Measurements from ENCODE around the gene CLEC12A.
"Not testable (repeated sequence)": the region's sequence is repeated elsewhere in the genome, so short reads cannot be mapped to it uniquely, and the experiment has no call there.

Gene CLEC12A

GRCh38 chr12:9971181-9971580 lies at the start of gene CLEC12A:
Gene CLEC12A (plus strand): TSS chr12:9971409. CDS start chr12:9971597, 188 bp downstream.
- DNase-seq, result peak; percentile 51

- no peak for DNase-seq
Observed at GRCh38 chr12:9922429-9922828, 48.8 kb upstream of the CLEC12A start.

- DNase-seq, result no peak
Observed at GRCh38 chr12:9925705-9926393, 45.4 kb upstream of the CLEC12A start.

- DNase-seq, result no peak
Observed at GRCh38 chr12:9926876-9927275, 44.3 kb upstream of the CLEC12A start.

- DNase-seq, result peak; percentile 31
Observed at GRCh38 chr12:9928607-9929006, 42.6 kb upstream of the CLEC12A start.

GRCh38 chr12:9931245-9931644 lies 40.0 kb upstream of the CLEC12A start:
- DNase-seq, result no peak

GRCh38 chr12:9932270-9932669 lies 38.9 kb upstream of the CLEC12A start, which contains the start of gene CLEC2A:
Gene CLEC2A (minus strand): TSS chr12:9932370. CDS start chr12:9932329, 41 bp downstream.
- DNase-seq, result no peak

GRCh38 chr12:9933958-9934357 lies 37.3 kb upstream of the CLEC12A start:
- no peak for DNase-seq

GRCh38 chr12:9935026-9935425 lies 36.2 kb upstream of the CLEC12A start:
- DNase-seq, result no peak

GRCh38 chr12:9936591-9936990 lies 34.6 kb upstream of the CLEC12A start:
- DNase-seq, result no peak

GRCh38 chr12:9940375-9940774 lies 30.8 kb upstream of the CLEC12A start:
- no peak for DNase-seq

- DNase-seq, result no peak
Observed at GRCh38 chr12:9941838-9942237, 29.4 kb upstream of the CLEC12A start.

- no peak for DNase-seq
Observed at GRCh38 chr12:9943240-9943639, 28.0 kb upstream of the CLEC12A start.

GRCh38 chr12:9944391-9944790 lies 26.8 kb upstream of the CLEC12A start:
- DNase-seq, result no peak

- DNase-seq, result no peak
Observed at GRCh38 chr12:9947674-9948073, 23.5 kb upstream of the CLEC12A start.

GRCh38 chr12:9948606-9949296 lies 22.5 kb upstream of the CLEC12A start:
- DNase-seq, result peak; percentile 69

- DNase-seq, result no peak
Observed at GRCh38 chr12:9951026-9951675, 20.1 kb upstream of the CLEC12A start.

GRCh38 chr12:9952954-9953729 lies 18.1 kb upstream of the CLEC12A start:
- DNase-seq, result not testable (repeated sequence)

GRCh38 chr12:9957834-9958233 lies 13.4 kb upstream of the CLEC12A start:
- no peak for DNase-seq

- no peak for DNase-seq
Observed at GRCh38 chr12:9960590-9960989, 10.6 kb upstream of the CLEC12A start.

- DNase-seq, result no peak
Observed at GRCh38 chr12:9961106-9961505, 10.1 kb upstream of the CLEC12A start.

GRCh38 chr12:9961901-9962300 lies 9.3 kb upstream of the CLEC12A start:
- no peak for DNase-seq

- DNase-seq, result no peak
Observed at GRCh38 chr12:9969673-9970072, 1.5 kb upstream of the CLEC12A start.

Data from SIG-M5 (cell line).